ENCODE results near the gene BAG5. TPM values are rescaled to one million over a fixed set of nuclear protein-coding genes. Genes with fewer than 3 reads are reported as not detected.

Gene BAG5

Small RNA genes lying within 50 kb of the gene (small RNA-seq; reads per million reads assigned to genes)
- gene RNU4-68P (ENCODE audit: insufficient read depth) (not detected), gene RNU7-160P (ENCODE audit: insufficient read depth) (not detected)

Measured in neuronal stem cell (in vitro differentiated cells).